ENCODE results near the gene AFTPH. TPM values are rescaled to one million over a fixed set of nuclear protein-coding genes. Genes with fewer than 3 reads are reported as not detected.
"Not testable (repeated sequence)": the region's sequence is repeated elsewhere in the genome, so short reads cannot be mapped to it uniquely, and the experiment has no call there.

AFTPH gene
- total RNA-seq, 8 experiments from 2014 or later = 25.1 to 52.0 (median 32.4) TPM

DNA sequence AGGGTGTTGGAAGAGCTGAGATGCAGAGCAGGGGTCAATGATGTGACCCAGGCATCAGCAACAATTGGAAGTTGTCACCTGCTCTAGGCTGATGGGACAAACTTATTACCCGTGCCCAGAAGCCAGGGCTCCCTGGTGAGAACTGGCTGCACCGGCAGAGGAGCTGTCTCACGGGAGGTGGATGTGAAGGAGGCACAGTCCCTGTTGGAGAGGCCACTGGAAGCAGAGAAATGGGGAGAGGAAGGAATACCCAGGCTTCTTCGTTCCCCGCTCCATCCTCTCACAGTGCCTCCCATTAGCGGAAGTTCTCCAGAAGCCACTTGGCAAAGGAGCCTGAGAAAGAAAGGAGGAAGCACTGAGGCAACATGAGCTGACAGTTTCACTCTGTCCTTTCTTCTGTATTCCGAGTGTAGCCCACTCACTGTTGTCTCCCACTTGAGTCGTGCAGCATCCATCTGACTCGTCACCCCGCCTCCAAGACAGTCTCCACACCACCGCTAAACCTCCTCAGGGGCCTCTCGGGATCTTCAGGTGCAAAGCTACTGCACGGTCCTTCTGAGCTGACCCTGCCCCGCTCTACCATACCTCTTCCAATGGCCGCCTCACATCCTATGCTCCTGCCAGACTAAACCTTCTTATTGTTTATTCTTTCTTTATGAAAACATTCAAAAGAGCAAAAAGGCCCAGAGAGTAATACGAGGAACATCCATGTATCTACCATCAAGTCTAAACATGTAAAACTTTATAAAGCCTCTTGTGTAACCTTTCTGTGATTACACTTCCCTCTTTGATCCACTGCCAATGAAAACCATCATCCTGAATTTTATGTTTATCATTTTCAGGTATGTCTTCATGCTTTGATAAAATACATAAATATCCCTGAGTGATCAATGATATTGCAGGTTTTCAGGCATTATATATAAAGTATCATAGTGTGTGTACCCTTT lies 19.1 kb upstream of the AFTPH start:
- ATAC-seq (replicated peaks in 6 of 8) = no peak
- 37 to 94% (median 88%) methylated on average over 2 to 13 of the region's 16 CpGs; no CpG with 5 or more reads in 2 of the 10 experiments for WGBS, 10 experiments

DNA sequence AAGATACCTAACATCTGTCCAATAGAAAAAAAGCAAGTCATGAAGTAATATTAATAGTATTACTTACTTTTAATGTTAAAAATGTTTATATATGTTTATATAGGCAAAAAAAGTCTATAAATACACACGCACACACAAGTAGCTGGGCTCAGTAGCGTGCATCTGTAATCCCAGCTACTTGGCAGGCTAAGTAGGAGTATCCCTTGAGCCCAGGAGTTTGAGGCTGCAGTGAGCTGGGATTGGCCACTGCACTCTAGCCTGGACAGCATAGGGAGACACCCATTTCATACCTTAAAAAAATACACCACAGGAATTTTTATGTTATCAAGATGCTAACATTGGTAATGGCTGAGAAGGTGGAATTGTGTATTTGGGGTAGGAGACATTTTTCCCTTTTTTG lies 17.4 kb upstream of the AFTPH start:
- Histone ChIP-seq H3K4me3 (no peak overlapping the region), H3K4me1 (replicated peaks in 1 of 2) (no peaks in the 10 kb centered on the region), H3K27ac (no peak overlapping the region)
- in situ Hi-C loops (cut with MboI; ENCODE audit: low pct_unique_long_range_greater_than_20kb in 2 of 9, low sequenced_read_pairs in 9 of 9, unreplicated experiment in 9 of 9) = no loop called here
- 48 to 100% (median 100%) methylated on average over 1 to 2 of the region's 2 CpGs; no CpG with 5 or more reads in 3 of the 10 experiments for WGBS, 10 experiments
- ATAC-seq (replicated peaks in 6 of 8) = no peak

More for the DNA sequence above, 19.1 kb upstream of the AFTPH start:
- H3K4me3 ChIP-seq = no peak overlapping the region
- in situ Hi-C loops (cut with MboI; ENCODE audit: low pct_unique_long_range_greater_than_20kb in 2 of 9, low sequenced_read_pairs in 9 of 9, unreplicated experiment in 9 of 9) = no loop called here
- H3K27ac ChIP-seq = no peak overlapping the region
- H3K4me1 ChIP-seq (replicated peaks in 1 of 2) = no peaks in the 10 kb centered on the region

DNA sequence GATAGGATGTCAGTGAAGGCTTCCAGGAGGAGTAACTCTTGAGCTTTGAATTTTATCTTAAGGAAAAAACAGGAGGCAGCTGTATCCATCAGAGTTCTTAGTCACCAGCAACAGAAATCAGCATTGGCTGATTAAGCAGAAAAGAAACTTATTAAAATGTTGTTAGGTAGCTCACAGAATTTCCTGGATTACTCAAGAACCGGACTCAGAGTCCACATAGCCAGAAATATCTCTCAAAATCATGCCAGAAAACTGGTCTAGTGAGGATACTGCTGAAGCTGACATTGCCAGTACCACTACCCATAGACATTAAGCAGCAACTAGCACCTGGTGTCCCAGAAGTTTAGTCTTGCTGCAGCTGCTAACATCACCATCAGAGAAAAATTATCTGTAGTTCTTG lies 10.1 kb upstream of the AFTPH start:
- WGBS, 10 experiments = 0 to 67% (median 56%) methylated on average over 1 of the region's 1 CpG; no CpG with 5 or more reads in 5 of the 10 experiments
- Histone ChIP-seq H3K4me3 (no peak overlapping the region), H3K4me1 (replicated peaks in 1 of 2) (peaks cover 0 to 15% of the 10 kb centered on the region in 2 donors), H3K27ac (no peak overlapping the region)
- ATAC-seq (replicated peaks in 6 of 8) = no peak
- in situ Hi-C loops (cut with MboI; ENCODE audit: low pct_unique_long_range_greater_than_20kb in 2 of 9, low sequenced_read_pairs in 9 of 9, unreplicated experiment in 9 of 9) = no loop called here

DNA sequence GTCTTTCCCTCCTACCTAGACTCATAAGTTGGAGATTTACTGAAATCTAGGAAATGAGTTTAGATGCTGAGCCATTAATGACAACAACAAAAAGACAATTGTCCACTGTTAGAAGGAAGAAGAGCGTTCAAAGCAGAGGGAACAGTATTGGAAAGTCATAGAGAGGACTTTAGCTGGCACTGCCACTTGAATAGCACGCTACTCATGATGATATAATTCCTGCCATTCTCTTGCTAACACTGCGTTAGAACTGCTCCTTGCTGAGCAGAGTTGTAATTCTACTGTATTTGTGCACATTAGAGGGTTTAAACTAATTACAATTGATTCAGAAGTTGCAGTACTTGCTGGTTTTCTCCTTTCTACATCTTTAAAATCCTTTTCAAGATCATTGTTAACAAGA lies 9.0 kb upstream of the AFTPH start:
- in situ Hi-C loops (cut with MboI; ENCODE audit: low pct_unique_long_range_greater_than_20kb in 2 of 9, low sequenced_read_pairs in 9 of 9, unreplicated experiment in 9 of 9) = no loop called here
- WGBS, 10 experiments = 25 to 93% (median 70%) methylated on average over 1 to 3 of the region's 3 CpGs; no CpG with 5 or more reads in 1 of the 10 experiments

DNA sequence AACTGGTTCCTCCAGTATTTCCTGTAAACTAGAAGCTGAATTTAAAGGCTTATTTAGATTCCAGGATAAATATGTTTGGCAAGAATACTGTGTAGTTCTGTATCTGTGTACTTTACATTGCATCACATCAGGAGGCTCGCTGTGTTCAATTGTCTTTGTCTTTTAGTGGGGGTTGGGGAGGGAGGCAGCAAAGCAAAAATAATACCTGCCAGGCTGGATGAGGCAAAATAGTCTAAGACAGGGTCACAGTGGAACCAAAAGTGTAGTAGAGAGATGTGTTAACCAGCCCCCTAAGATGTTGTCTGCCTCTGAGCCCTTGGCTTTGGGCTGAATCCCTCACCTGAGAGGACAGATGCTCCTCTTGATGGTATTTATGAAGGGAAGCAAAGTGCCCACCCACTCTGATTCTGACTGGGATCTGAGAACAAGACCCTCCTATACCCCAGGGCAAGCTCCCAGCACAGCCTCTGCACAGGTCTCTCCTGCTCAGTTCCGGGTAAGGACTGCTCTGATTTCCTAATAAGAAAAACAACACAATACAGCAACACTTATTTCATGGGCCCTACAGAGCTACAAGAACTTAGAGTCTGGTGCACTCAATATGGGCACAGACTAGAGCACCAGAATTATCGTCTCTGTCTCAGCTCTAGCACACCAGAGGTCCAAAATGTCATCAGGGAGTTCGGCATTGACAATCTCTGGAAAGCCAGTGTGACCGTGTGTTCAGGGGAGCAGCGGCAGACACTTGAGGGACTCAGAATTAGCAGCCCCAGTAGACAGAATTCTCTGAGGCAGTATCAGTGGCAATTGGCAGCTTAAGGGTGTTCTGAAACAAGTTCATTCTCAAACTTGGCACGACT lies 7.2 kb upstream of the AFTPH start:
- in situ Hi-C loops (cut with MboI; ENCODE audit: low pct_unique_long_range_greater_than_20kb in 2 of 9, low sequenced_read_pairs in 9 of 9, unreplicated experiment in 9 of 9) = no loop called here
- ATAC-seq (replicated peaks in 6 of 8) = no peak
- H3K27ac ChIP-seq = no peak overlapping the region
- H3K4me3 ChIP-seq = no peak overlapping the region
- 41 to 77% (median 60%) methylated on average over 1 to 7 of the region's 7 CpGs; no CpG with 5 or more reads in 2 of the 10 experiments for WGBS, 10 experiments
- H3K4me1 ChIP-seq (replicated peaks in 1 of 2) = peaks cover 0 to 16% of the 10 kb centered on the region in 2 donors

More for the DNA sequence above, 9.0 kb upstream of the AFTPH start:
- ATAC-seq (replicated peaks in 6 of 8) = peak in 5 of 8 experiments; percentile 32 to 61 (median 48)
- H3K4me1 ChIP-seq (replicated peaks in 1 of 2) = peaks cover 0 to 15% of the 10 kb centered on the region in 2 donors
- no peak overlapping the region for H3K4me3 ChIP-seq
- H3K27ac ChIP-seq = no peak overlapping the region

DNA sequence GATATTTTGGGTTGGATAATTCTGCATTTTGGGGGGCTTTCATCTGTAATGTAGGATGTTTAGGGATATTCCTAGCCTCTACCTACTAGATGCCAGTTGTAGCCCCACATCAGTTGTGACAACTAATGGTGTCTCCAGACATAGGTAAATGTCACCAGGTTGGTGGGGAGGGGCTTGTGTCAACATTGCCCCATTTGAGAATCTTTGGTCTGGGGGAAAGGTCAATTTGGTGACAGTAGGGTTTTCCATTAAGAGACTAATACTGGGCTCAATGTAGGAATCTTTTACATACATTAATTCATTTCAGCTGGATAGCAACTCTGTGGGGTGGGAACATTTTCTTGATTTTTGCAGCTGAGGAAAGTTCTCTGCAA lies 6.6 kb upstream of the AFTPH start:
- ATAC-seq (replicated peaks in 6 of 8) = no peak
- in situ Hi-C loops (cut with MboI; ENCODE audit: low pct_unique_long_range_greater_than_20kb in 2 of 9, low sequenced_read_pairs in 9 of 9, unreplicated experiment in 9 of 9) = no loop called here

DNA sequence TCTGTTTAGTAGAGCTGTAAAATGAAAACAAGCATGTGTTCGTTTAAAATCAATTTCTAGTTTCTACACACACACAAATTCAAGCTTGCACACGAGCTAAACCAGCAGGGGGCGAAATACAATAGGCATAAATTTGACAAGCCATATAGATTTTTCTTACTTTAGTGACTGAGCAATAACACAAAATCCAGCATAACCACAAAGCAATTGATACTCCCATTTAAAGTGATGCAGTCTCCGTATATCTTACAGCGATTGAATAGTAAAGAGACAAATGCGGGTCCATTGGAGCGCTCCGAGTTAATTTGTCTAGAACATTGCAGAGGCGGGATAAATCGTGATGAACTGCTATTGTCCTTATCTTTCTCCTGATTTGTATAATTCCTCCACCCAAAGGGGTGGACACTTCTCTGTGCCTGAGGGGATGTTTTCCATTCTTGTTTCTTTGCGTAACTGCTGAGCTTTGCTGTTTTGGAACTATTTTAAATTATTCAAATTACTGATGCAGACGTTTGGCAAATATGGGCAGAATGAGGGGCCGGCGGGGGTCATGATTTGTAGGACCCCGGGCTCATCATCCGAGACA lies 1.2 kb upstream of the AFTPH start:
- H3K4me3 ChIP-seq = peak overlapping the region; percentile 67 to 79 (median 76)
- WGBS, 10 experiments = 0 to 5% (median 1%) methylated on average over 2 to 15 of the region's 16 CpGs; no CpG with 5 or more reads in 1 of the 10 experiments
- peak overlapping the region; percentile 77 to 92 for H3K27ac ChIP-seq
- H3K4me1 ChIP-seq (replicated peaks in 1 of 2) = peaks cover 2 to 15% of the 10 kb centered on the region in 2 donors
- in situ Hi-C loops (cut with MboI; ENCODE audit: low pct_unique_long_range_greater_than_20kb in 2 of 9, low sequenced_read_pairs in 9 of 9, unreplicated experiment in 9 of 9) = no loop called here
- peak in 6 of 8 experiments; percentile 1 to 32 (median 14) for ATAC-seq (replicated peaks in 6 of 8)

More for the DNA sequence above, 6.6 kb upstream of the AFTPH start:
- H3K4me3 ChIP-seq = no peak overlapping the region
- no peak overlapping the region for H3K27ac ChIP-seq
- peaks cover under 1 to 22% of the 10 kb centered on the region in 2 donors for H3K4me1 ChIP-seq (replicated peaks in 1 of 2)

DNA sequence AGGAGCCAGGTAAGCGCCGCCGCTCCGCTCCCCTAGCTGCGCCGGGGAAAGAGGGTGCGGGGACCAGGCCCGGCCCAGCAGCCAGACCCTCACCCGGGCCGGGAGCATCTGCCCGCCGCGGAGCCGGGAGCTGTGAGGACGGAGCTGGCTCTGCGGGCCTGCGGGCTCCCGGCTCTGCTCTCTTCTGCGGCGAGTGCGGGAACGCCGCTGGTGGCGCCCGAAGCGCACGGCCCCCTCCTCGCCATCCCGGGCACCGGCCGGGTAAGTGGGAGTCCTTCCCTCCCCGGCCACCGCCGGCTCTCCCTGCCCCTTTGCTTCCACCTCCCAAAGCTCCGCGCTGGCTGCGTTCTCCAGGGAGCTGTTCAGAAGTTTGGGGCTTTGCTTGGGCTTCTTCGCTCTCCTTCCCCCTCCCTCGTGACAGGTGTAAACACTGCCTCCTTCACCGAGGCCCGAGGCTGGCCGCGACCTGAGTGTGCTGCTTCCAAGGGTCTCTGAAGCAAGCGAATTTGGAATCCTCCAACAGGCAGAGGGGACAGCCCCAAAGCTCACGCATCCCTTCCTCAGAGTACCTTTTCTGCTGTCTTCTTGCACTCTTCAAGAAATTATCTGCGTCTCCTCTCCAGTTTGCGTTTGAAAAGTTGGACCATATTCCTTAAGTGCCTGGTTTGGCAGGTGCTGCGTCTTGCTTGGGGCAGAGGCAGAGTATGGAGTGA lies 632 bp downstream of the AFTPH start:
- peak overlapping the region; percentile 79 to 86 for H3K27ac ChIP-seq
- in situ Hi-C loops (cut with MboI; ENCODE audit: low pct_unique_long_range_greater_than_20kb in 2 of 9, low sequenced_read_pairs in 9 of 9, unreplicated experiment in 9 of 9) = no loop called here
- H3K4me1 ChIP-seq (replicated peaks in 1 of 2) = peaks cover 2 to 15% of the 10 kb centered on the region in 2 donors
- WGBS, 10 experiments = 0 to 6% (median 0%) methylated on average over 1 to 17 of the region's 48 CpGs; no CpG with 5 or more reads in 1 of the 10 experiments
- H3K4me3 ChIP-seq = peak overlapping the region; percentile 67 to 79 (median 76)
- peak in 7 of 8 experiments; percentile 8 to 56 (median 49) for ATAC-seq (replicated peaks in 6 of 8)

DNA sequence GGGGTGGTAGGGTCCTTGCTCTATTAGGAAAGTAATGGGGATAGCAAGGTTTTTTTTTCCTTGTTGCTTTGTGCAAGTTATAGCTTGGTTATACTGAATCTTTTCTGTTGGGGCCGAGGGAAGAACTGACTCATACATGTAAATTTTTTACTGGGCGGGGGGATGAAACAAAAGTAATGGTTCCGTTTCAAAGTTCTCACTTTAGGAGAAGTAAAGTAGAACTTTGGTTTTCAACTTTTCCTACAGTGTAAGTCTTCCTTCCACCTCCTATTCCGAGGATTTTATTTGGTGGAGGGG lies 1.1 kb downstream of the AFTPH start:
- peak in 2 of 8 experiments; percentile 4 to 5 for ATAC-seq (replicated peaks in 6 of 8)
- H3K27ac ChIP-seq = peak overlapping the region in 1 of 2 donors; percentile 86
- H3K4me3 ChIP-seq = peak overlapping the region; percentile 67 to 79 (median 76)
- WGBS, 10 experiments = 0 to 6% (median 0%) methylated on average over 1 to 4 of the region's 4 CpGs; no CpG with 5 or more reads in 1 of the 10 experiments
- in situ Hi-C loops (cut with MboI; ENCODE audit: low pct_unique_long_range_greater_than_20kb in 2 of 9, low sequenced_read_pairs in 9 of 9, unreplicated experiment in 9 of 9) = no loop called here
- H3K4me1 ChIP-seq (replicated peaks in 1 of 2) = peaks cover 2 to 15% of the 10 kb centered on the region in 2 donors

DNA sequence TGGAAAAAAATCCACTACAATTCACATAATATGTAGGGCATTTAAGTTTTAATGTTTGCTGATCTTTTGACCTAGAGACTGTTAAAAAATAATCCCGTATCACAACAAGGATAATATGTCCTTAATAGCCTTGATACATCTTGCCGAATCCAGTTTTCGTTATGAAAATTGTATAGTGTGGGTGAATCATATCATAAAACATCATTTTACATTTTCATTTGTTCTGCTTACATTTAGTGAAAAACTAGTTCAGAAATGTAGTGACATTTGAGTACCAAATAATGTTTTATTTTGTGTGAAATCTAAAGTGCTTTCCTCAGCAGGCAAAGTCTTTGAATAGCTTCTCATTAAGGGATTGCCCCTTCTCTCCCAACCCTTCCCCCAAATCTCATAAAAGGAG lies 1.9 kb downstream of the AFTPH start:
- peak overlapping the region in 3 of 5 donors; percentile 76 to 79 (median 78) for H3K4me3 ChIP-seq
- no peak overlapping the region for H3K27ac ChIP-seq
- in situ Hi-C loops (cut with MboI; ENCODE audit: low pct_unique_long_range_greater_than_20kb in 2 of 9, low sequenced_read_pairs in 9 of 9, unreplicated experiment in 9 of 9) = no loop called here
- WGBS, 10 experiments = 0 to 100% (median 60%) methylated on average over 1 to 3 of the region's 3 CpGs; no CpG with 5 or more reads in 1 of the 10 experiments
- H3K4me1 ChIP-seq (replicated peaks in 1 of 2) = peaks cover 2 to 15% of the 10 kb centered on the region in 2 donors
- no peak for ATAC-seq (replicated peaks in 6 of 8)

DNA sequence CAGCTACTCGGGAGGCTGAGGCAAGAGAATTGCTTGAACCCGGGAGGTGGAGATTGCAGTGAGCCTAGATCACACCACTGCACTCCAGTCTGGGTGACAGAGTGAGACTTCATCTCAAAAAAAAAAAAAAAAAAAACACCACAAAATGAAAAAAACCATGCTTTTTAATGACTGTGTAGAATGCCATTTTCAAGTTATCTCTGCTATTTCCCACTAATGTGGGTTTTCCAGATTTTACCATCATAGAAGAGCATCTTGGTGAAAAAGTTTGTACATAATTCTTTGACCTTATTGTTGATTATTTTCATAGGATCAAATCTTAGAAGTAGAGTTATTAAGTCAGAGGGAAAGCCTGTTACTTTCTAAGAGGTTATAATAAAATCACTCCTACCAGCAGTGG lies 6.8 kb downstream of the AFTPH start:
- WGBS, 10 experiments = 76 to 100% (median 96%) methylated on average over 1 to 2 of the region's 2 CpGs; no CpG with 5 or more reads in 4 of the 10 experiments
- ATAC-seq (replicated peaks in 6 of 8); H3K4me3 ChIP-seq; in situ Hi-C loops (cut with MboI; ENCODE audit: low pct_unique_long_range_greater_than_20kb in 2 of 9, low sequenced_read_pairs in 9 of 9, unreplicated experiment in 9 of 9); H3K4me1 ChIP-seq (replicated peaks in 1 of 2); H3K27ac ChIP-seq: not testable (repeated sequence)

DNA sequence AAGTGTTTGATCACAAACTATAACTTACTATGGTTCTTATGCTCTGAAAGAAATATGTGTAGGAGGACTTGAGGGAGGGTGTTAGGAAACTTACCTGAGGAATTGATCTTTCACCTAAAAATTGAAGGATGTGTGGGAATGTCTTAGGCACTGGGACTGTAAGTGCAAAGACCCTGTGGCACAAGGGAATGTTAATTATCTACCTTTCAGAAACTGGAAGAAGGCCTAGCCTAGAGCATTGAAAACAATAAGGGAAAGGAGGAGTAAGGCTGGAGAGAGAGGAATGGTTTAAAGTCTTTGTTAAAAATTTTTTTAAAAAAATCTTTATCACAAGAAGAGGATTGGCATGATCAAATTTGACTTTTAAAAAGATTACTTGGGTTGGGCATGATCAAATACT lies 7.9 kb downstream of the AFTPH start:
- Histone ChIP-seq H3K4me3 (no peak overlapping the region), H3K27ac (no peak overlapping the region), H3K4me1 (replicated peaks in 1 of 2) (no peaks in the 10 kb centered on the region)
- ATAC-seq (replicated peaks in 6 of 8) = no peak
- in situ Hi-C loops (cut with MboI; ENCODE audit: low pct_unique_long_range_greater_than_20kb in 2 of 9, low sequenced_read_pairs in 9 of 9, unreplicated experiment in 9 of 9) = no loop called here
